ENCODE data around the gene KCNN2. TPM values are rescaled to one million over a fixed set of nuclear protein-coding genes. Genes with fewer than 3 reads are reported as not detected.

The KCNN2 gene
- total RNA-seq, 2 experiments from 2014 or later, result not detected

- TF ChIP-seq CTCF (IDR thresholded peaks at IDR 0.05), result no peak
- H3K27me3 ChIP-seq (ENCODE audit: control insufficient read depth in 1 of 2, insufficient read depth in 2 of 2, low read length in 2 of 2), result peaks cover 24 to 31% of the 10 kb centered on the region in 2 experiments
- no peaks in the 10 kb centered on the region for H3K36me3 ChIP-seq (ENCODE audit: insufficient read depth, low read length)
- DNase-seq, result no peak
- H3K27ac Mint-ChIP-seq, result no peak overlapping the region
- H3K4me3 Mint-ChIP-seq, result no peak overlapping the region
- CTCF ChIA-PET, result interaction anchor here (0.6 kb wide), 1 partner anchor 12 kb away, joined by 4 read pairs; no protein-coding TSS in a partner anchor
- H3K4me1 ChIP-seq (ENCODE audit: insufficient read depth, low read length), result no peaks in the 10 kb centered on the region
- no peak overlapping the region for H3K4me3 ChIP-seq (ENCODE audit: low read length)
- H3K9me3 ChIP-seq (ENCODE audit: control insufficient read depth in 1 of 2, insufficient read depth in 1 of 2, low read length in 2 of 2), result peaks cover 0 to 24% of the 10 kb centered on the region in 2 experiments
- H3K9me3 Mint-ChIP-seq, result peaks cover 3% of the 10 kb centered on the region
- no peak for ATAC-seq (ENCODE audit: poor library complexity)
- H3K36me3 Mint-ChIP-seq (ENCODE audit: low read depth), result no peaks in the 10 kb centered on the region
- peaks cover 54% of the 10 kb centered on the region for H3K27me3 Mint-ChIP-seq
- POLR2A ChIA-PET, result no interaction called here
- H3K27ac ChIP-seq (ENCODE audit: low read depth in 1 of 2, low read length in 2 of 2), result no peak overlapping the region
- intact Hi-C loops (cut with DNase I, micrococcal nuclease), result no loop called here
- H3K4me1 Mint-ChIP-seq (ENCODE audit: low read depth), result no peaks in the 10 kb centered on the region
These were observed 3.5 kb upstream of the KCNN2 start for GRCh38 chr5:114358329-114358728.

- peaks cover 0 to 26% of the 10 kb centered on the region in 2 experiments for H3K9me3 ChIP-seq (ENCODE audit: control insufficient read depth in 1 of 2, insufficient read depth in 1 of 2, low read length in 2 of 2)
- H3K36me3 ChIP-seq (ENCODE audit: insufficient read depth, low read length), result no peaks in the 10 kb centered on the region
- no peak overlapping the region for H3K27ac ChIP-seq (ENCODE audit: low read depth in 1 of 2, low read length in 2 of 2)
- DNase-seq, result no peak
- no peak overlapping the region for H3K4me3 ChIP-seq (ENCODE audit: low read length)
- Mint-ChIP-seq H3K9me3 (peaks cover 3% of the 10 kb centered on the region), H3K36me3 (ENCODE audit: low read depth) (no peaks in the 10 kb centered on the region), H3K27me3 (peaks cover 59% of the 10 kb centered on the region), H3K27ac (no peak overlapping the region), H3K4me1 (ENCODE audit: low read depth) (no peaks in the 10 kb centered on the region), H3K4me3 (no peak overlapping the region)
- H3K4me1 ChIP-seq (ENCODE audit: insufficient read depth, low read length), result no peaks in the 10 kb centered on the region
- no peak for TF ChIP-seq CTCF (IDR thresholded peaks at IDR 0.05)
- ChIA-PET CTCF (no interaction called here), POLR2A (no interaction called here)
- H3K27me3 ChIP-seq (ENCODE audit: control insufficient read depth in 1 of 2, insufficient read depth in 2 of 2, low read length in 2 of 2), result peaks cover 28 to 45% of the 10 kb centered on the region in 2 experiments
- intact Hi-C loops (cut with DNase I, micrococcal nuclease), result no loop called here
- no peak for ATAC-seq (ENCODE audit: poor library complexity)
These were observed 1.5 kb upstream of the KCNN2 start for GRCh38 chr5:114360357-114360756.

GRCh38 chr5:114360816-114361723, 800 bp upstream of the KCNN2 start:
- Mint-ChIP-seq H3K27ac (no peak overlapping the region), H3K4me1 (ENCODE audit: low read depth) (no peaks in the 10 kb centered on the region), H3K9me3 (peaks cover 3% of the 10 kb centered on the region), H3K36me3 (ENCODE audit: low read depth) (no peaks in the 10 kb centered on the region), H3K4me3 (no peak overlapping the region), H3K27me3 (peaks cover 63% of the 10 kb centered on the region)
- CTCF ChIA-PET, result no interaction called here
- H3K4me3 ChIP-seq (ENCODE audit: low read length), result no peak overlapping the region
- intact Hi-C loops (cut with DNase I, micrococcal nuclease), result no loop called here
- no peaks in the 10 kb centered on the region for H3K4me1 ChIP-seq (ENCODE audit: insufficient read depth, low read length)
- peaks cover 0 to 26% of the 10 kb centered on the region in 2 experiments for H3K9me3 ChIP-seq (ENCODE audit: control insufficient read depth in 1 of 2, insufficient read depth in 1 of 2, low read length in 2 of 2)
- H3K36me3 ChIP-seq (ENCODE audit: insufficient read depth, low read length), result no peaks in the 10 kb centered on the region
- ATAC-seq (ENCODE audit: poor library complexity) (no peak), DNase-seq (no peak)
- TF ChIP-seq CTCF (IDR thresholded peaks at IDR 0.05), result no peak
- POLR2A ChIA-PET, result no interaction called here
- no peak overlapping the region for H3K27ac ChIP-seq (ENCODE audit: low read depth in 1 of 2, low read length in 2 of 2)
- H3K27me3 ChIP-seq (ENCODE audit: control insufficient read depth in 1 of 2, insufficient read depth in 2 of 2, low read length in 2 of 2), result peaks cover 28 to 45% of the 10 kb centered on the region in 2 experiments

Measured in CD4-positive, alpha-beta T cell (primary cell).